K562 (cell line): ENCODE data around the gene MZB1. TPM values are rescaled to one million over a fixed set of nuclear protein-coding genes. Genes with fewer than 3 reads are reported as not detected.
A peak's percentile ranks its signal among the peaks of the same experiment; 100 is the strongest.

ENCODE experiments used
- ATAC-seq: fragments of 200-7000 bp; cut with Tn5 transposase; 3 replicates; pipeline ENCODE4 v1.9.1; 2020; ENCODE audit warnings: moderate library complexity
- BruUV-seq: library from RNA; stranded (reverse); fragments of 400-500 nt; replicated peaks from 2 replicates; lab custom pipeline; 2021; lab: Mats Ljungman, UMichigan
- CTCF ChIA-PET: fragments of 300-600 bp; formaldehyde crosslinking; extraction: SDS; loops from one replicate; lab custom pipeline; 2021; ENCODE audit warnings: low intra/inter-chr PET ratio; lab: Yijun Ruan, JAX
- POLR2A ChIA-PET: fragments of 300-600, 350-650 bp; sonication (Branson Sonifier 250); formaldehyde crosslinking; extraction: SDS; loops from one replicate; lab custom pipeline; 2021; ENCODE audit warnings: antibody characterized with exemption, inconsistent platforms; lab: Yijun Ruan, JAX
- DNase-seq, 4 experiments: peaks; one replicate each; pipeline versions ENCODE4 v3.0.0 to v3.0.0-alpha.2; 2011 to 2018; ENCODE audit warnings: low spot score in 3 of 4, mixed read lengths in 3 of 4; ENCODE audit errors: extremely low read depth in 1 of 4
- FAIRE-seq: peaks from 2 replicates; lab custom pipeline; 2011; peaks lifted over from hg19 to GRCh38; lab: Jason Lieb, UNC
- H2AFZ ChIP-seq: 2 replicates; pipeline ENCODE4 v1.6.0; 2011; ENCODE audit warnings: low read depth, low read length, control low read depth, inconsistent platforms
- H3K27ac ChIP-seq: fragments of 200-600 bp; 3 replicates; pipeline ENCODE4 v1.8.0; 2011; ENCODE audit warnings: low read depth, mild to moderate bottlenecking, control low read depth, inconsistent platforms, low read length, moderate library complexity, mixed read lengths; ENCODE audit errors: extremely low read depth
- H3K27me3 ChIP-seq, 2 experiments: fragments of 300-600 bp in 1 of 2; 2 replicates in 1 of 2; 3 replicates in 1 of 2; pipeline versions ENCODE4 v1.6.0 to v1.8.0; 2011; ENCODE audit warnings: inconsistent platforms in 2 of 2, low read length in 2 of 2, mild to moderate bottlenecking in 1 of 2, mixed read lengths in 1 of 2, moderate library complexity in 1 of 2; ENCODE audit not compliant: control insufficient read depth in 2 of 2, insufficient read depth in 2 of 2
- H3K36me3 ChIP-seq: fragments of 300-600 bp; 3 replicates; pipeline ENCODE4 v1.8.0; 2011; ENCODE audit warnings: mild to moderate bottlenecking, low read length, inconsistent platforms; ENCODE audit not compliant: control insufficient read depth, insufficient read depth
- H3K4me1 ChIP-seq, 2 experiments: fragments of 200-600 bp in 1 of 2; replicated peaks in 1 of 2; 2 replicates in 1 of 2; 3 replicates in 1 of 2; pipeline versions ENCODE4 v1.5.1 to v1.8.0; 2011; ENCODE audit warnings: inconsistent platforms in 2 of 2, low read length in 2 of 2, mild to moderate bottlenecking in 1 of 2, mixed read lengths in 1 of 2, moderate library complexity in 1 of 2; ENCODE audit not compliant: control insufficient read depth in 2 of 2, insufficient read depth in 2 of 2
- H3K4me2 ChIP-seq: 2 replicates; pipeline ENCODE4 v1.6.1; 2011; ENCODE audit warnings: low read length, control low read depth, inconsistent platforms, mixed read lengths; ENCODE audit not compliant: insufficient read depth
- H3K4me3 ChIP-seq: fragments of 200-600 bp; sonication (generic), shearing (Covaris generic); 2 replicates; pipeline ENCODE4 v1.5.1; 2016; ENCODE audit warnings: control low read depth, inconsistent platforms
- H3K79me2 ChIP-seq: fragments of 200-600 bp; 3 replicates; pipeline ENCODE4 v1.8.0; 2011; ENCODE audit warnings: low read length, inconsistent platforms; ENCODE audit not compliant: control insufficient read depth, insufficient read depth
- H3K9ac ChIP-seq, 2 experiments: 2 replicates each; pipeline versions ENCODE4 v1.6.0 to v1.6.1; 2011; ENCODE audit warnings: low read depth in 2 of 2, low read length in 2 of 2, control low read depth in 1 of 2, inconsistent platforms in 1 of 2, mild to moderate bottlenecking in 1 of 2, mixed read lengths in 1 of 2; ENCODE audit not compliant: insufficient read depth in 1 of 2
- H3K9me1 ChIP-seq: one replicate; pipeline ENCODE4 v1.6.0; 2011; ENCODE audit warnings: inconsistent platforms, mild to moderate bottlenecking, low read length, moderate library complexity; ENCODE audit not compliant: control insufficient read depth, insufficient read depth
- H3K9me3 ChIP-seq: replicated peaks from 2 replicates; pipeline ENCODE4 v1.5.1; 2011; ENCODE audit warnings: low read depth, low read length, inconsistent platforms; ENCODE audit not compliant: control insufficient read depth, insufficient read depth
- H4K20me1 ChIP-seq: replicated peaks from 2 replicates; pipeline ENCODE4 v1.6.1; 2011; ENCODE audit warnings: low read length, inconsistent platforms, mixed read lengths; ENCODE audit not compliant: control insufficient read depth, insufficient read depth
- DACH1 ChIP-seq: fragments of 450-650 bp; IDR thresholded peaks from 2 replicates; pipeline ENCODE4 v1.6.1; 2018; ENCODE audit not compliant: partially characterized antibody
- EZH2 ChIP-seq: IDR thresholded peaks from 2 replicates; pipeline ENCODE4 v1.6.1; 2012; ENCODE audit warnings: low read depth, mild to moderate bottlenecking, inconsistent platforms, low read length, borderline replicate concordance
- L3MBTL2 ChIP-seq: fragments of 450-650 bp; IDR thresholded peaks from 2 replicates; pipeline ENCODE4 v1.6.1; 2016; ENCODE audit warnings: mild to moderate bottlenecking, moderate library complexity
- MYNN ChIP-seq, 2 experiments: sonication (generic); formaldehyde crosslinking in 1 of 2; IDR thresholded peaks; 2 replicates each; pipeline versions ENCODE4 v1.5.0 to v1.6.1; 2016 to 2020; ENCODE audit warnings: antibody characterized with exemption in 1 of 2, missing genetic modification reagents in 1 of 2
- SRSF9 ChIP-seq: fragments of 200-400 bp; formaldehyde crosslinking; IDR thresholded peaks from 2 replicates; pipeline ENCODE4 v1.6.1; 2017; ENCODE audit warnings: low read depth, low read length, borderline replicate concordance
- TCF3 ChIP-seq: sonication (generic); formaldehyde crosslinking; IDR thresholded peaks from 2 replicates; pipeline ENCODE4 v1.4.0; 2020; ENCODE audit warnings: mild to moderate bottlenecking, missing genetic modification reagents
- ZC3H4 ChIP-seq: sonication (generic); formaldehyde crosslinking; IDR thresholded peaks from 2 replicates; pipeline ENCODE4 v1.9.0; 2021; ENCODE audit warnings: missing genetic modification reagents, borderline replicate concordance
- ZFP36 ChIP-seq: fragments of 150-350 bp; IDR thresholded peaks from 2 replicates; pipeline ENCODE4 v1.6.1; 2018; ENCODE audit warnings: low read length, low read depth; ENCODE audit not compliant: partially characterized antibody
- ZNF316 ChIP-seq: fragments of 450-650 bp; IDR thresholded peaks from 2 replicates; pipeline ENCODE4 v1.6.1; 2016
- WGBS: fragments of 100-300 bp; shearing (Covaris generic); methylation state at CpG from one replicate; pipeline ENCODE4 v1.1.6; 2016; ENCODE audit warnings: low coverage, mixed read lengths; ENCODE audit not compliant: insufficient coverage; ENCODE audit errors: missing lambda C conversion rate; 5-methylcytosine and 5-hydroxymethylcytosine counted together
- in situ Hi-C: fragments of 300-500 bp; cut with MboI; formaldehyde crosslinking; loops from 4 replicates; pipeline ENCODE4 v1.15.0; 2018; ENCODE audit warnings: inconsistent platforms, mixed read lengths
- intact Hi-C: fragments of 100-400 bp; cut with micrococcal nuclease; formaldehyde crosslinking; loops from 2 replicates; pipeline ENCODE4 v1.14.2; 2022
- polyA plus RNA-seq, 8 experiments: library from polyadenylated mRNA; depleted of rRNA in 4 of 8; stranded (reverse) in 5 of 8; unstranded in 3 of 8; fragments of >200 nt; fragmentation: Nextera tagmentation in 2 of 8; fragmentation: Illumina TruSeq in 1 of 8; extraction: Ambion mirVana in 2 of 8; extraction: Trizol in 1 of 8; gene quantifications; 2 replicates each; pipeline versions ENCODE4 v1.2.1 to v1.2.3, GENCODE V29; 2011 to 2014; ENCODE audit warnings: inconsistent platforms in 1 of 8, missing spikeins in 1 of 8
- total RNA-seq, 7 experiments: library from RNA; depleted of rRNA in 6 of 7; stranded (reverse); fragments of >200 nt in 6 of 7; fragmentation: Illumina TruSeq in 2 of 7; extraction: Trizol in 2 of 7; gene quantifications; 2 replicates each; pipeline versions ENCODE4 v1.2.1 to v1.2.3, GENCODE V29; 2011 to 2021; ENCODE audit warnings: low replicate concordance in 1 of 7
- TF ChIP-seq, protein P1 (sequence below): fragments of 450-650 bp; IDR thresholded peaks from 2 replicates; pipeline ENCODE4 v1.6.1; 2016; ENCODE audit warnings: low read depth, mild to moderate bottlenecking, moderate library complexity
- TF ChIP-seq, protein P2 (sequence below): fragments of 200-400 bp; formaldehyde crosslinking; IDR thresholded peaks from 2 replicates; pipeline ENCODE4 v1.6.1; 2017; ENCODE audit warnings: mild to moderate bottlenecking, low read depth, low read length, moderate library complexity
- TF ChIP-seq, protein P3 (sequence below): fragments of 250-450 bp; sonication (Bioruptor Pico); IDR thresholded peaks from 2 replicates; pipeline ENCODE4 v1.4.0; 2020

The MZB1 gene
- total and polyA plus RNA-seq, 9 of the 15 experiments (the other 6 are each of a cell fraction or from before 2014, with no cell fraction given) = 0.13 to 0.31 TPM; not detected in 7

DNA sequence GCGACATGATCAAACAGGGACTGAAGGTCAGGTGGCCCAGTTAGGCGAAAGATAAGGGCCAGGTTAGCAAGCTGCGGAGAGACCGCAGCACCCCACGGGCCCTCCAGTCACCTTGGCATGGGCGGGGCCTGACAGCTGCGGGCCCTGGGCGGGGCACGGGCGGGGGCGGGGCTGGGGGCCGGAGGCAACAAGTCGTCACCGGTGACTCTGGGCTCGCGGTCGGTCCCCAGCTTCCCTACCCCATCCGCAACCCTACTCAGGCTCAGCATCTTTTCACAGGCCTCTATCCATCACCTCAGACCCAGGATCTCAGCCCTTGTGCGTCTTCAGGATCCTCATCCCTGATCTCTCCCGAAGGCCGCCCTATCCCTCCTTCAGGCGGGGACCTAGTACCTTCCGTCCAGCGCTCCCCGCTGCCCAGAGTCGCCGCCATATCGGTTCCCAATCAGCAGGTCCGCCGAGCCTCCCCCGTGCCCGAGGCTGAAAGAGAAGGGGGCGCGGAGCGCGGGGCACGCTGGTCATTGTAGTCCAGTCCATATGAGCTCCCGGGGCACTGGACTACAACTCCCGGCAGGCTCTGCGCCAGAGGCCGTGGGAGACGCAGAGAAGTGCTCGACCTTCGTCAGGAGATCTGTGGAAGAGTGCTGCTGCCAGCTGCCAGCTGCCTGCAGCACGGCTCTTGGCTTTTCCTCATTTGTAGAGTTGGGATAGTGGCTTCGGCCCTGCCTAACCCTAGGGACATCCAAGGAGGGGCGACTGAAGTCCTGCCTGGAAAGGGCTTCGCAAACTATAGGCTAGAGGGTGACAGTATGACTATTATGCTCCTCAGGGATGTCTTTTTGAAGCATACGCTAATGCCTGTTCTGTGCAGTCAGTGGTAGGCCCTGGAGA, 49.5 kb upstream of the MZB1 start, which contains the start of gene DNAJC18:
DNAJC18 (minus strand) TSS at position 513 of the 891 bp plus-strand sequence; CDS start at position 433, 80 bp downstream.
- in situ Hi-C loops = no loop called here
- Histone ChIP-seq H3K79me2 (no peaks in the 10 kb centered on the region), H2AFZ (peak within 1 kb of the TSS; percentile 99), H3K36me3 (no peaks in the 10 kb centered on the region), H3K4me1 (peaks cover 11 to 17% of the 10 kb centered on the region in 2 experiments), H3K4me2 (peak within 1 kb of the TSS; percentile 94), H3K9ac (peak within 1 kb of the TSS; percentile 82 to 91), H3K27me3 (no peaks in the 10 kb centered on the region), H3K9me1 (no peaks in the 10 kb centered on the region), H4K20me1 (no peaks in the 10 kb centered on the region), H3K9me3 (no peaks in the 10 kb centered on the region), H3K27ac (peak within 1 kb of the TSS; percentile 91), H3K4me3 (peak within 1 kb of the TSS; percentile 80)
- 6% methylated on average over 28 of the region's 49 CpGs for WGBS
- peak; percentile 97 for ATAC-seq
- FAIRE-seq = peak; percentile 92
- DNase-seq = peak; percentile 94 to 97 (median 95)
- BruUV-seq = no TSS peak
- ChIA-PET POLR2A (interaction anchor here (0.6 to 1.3 kb wide), 15 partner anchors 9 to 740 kb away, joined by 3 to 10 read pairs (median 3); no protein-coding TSS in a partner anchor), CTCF (interaction anchor here (0.5 to 0.6 kb wide), 2 partner anchors 104 to 110 kb away, joined by 3 read pairs; no protein-coding TSS in a partner anchor)
- intact Hi-C loops = loop anchor here (1.0 kb wide), 1 partner anchor 39 kb away; no protein-coding TSS in a partner anchor
- no peak; the same call in none of the 2 replicates for TF ChIP-seq L3MBTL2
- TF ChIP-seq, protein P1, sequence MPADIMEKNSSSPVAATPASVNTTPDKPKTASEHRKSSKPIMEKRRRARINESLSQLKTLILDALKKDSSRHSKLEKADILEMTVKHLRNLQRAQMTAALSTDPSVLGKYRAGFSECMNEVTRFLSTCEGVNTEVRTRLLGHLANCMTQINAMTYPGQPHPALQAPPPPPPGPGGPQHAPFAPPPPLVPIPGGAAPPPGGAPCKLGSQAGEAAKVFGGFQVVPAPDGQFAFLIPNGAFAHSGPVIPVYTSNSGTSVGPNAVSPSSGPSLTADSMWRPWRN = no peak
- TF ChIP-seq, protein P2, sequence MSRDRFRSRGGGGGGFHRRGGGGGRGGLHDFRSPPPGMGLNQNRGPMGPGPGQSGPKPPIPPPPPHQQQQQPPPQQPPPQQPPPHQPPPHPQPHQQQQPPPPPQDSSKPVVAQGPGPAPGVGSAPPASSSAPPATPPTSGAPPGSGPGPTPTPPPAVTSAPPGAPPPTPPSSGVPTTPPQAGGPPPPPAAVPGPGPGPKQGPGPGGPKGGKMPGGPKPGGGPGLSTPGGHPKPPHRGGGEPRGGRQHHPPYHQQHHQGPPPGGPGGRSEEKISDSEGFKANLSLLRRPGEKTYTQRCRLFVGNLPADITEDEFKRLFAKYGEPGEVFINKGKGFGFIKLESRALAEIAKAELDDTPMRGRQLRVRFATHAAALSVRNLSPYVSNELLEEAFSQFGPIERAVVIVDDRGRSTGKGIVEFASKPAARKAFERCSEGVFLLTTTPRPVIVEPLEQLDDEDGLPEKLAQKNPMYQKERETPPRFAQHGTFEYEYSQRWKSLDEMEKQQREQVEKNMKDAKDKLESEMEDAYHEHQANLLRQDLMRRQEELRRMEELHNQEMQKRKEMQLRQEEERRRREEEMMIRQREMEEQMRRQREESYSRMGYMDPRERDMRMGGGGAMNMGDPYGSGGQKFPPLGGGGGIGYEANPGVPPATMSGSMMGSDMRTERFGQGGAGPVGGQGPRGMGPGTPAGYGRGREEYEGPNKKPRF = no peak
- TF ChIP-seq ZFP36 = no peak
- TF ChIP-seq DACH1 = no peak
- TF ChIP-seq ZC3H4 = no peak
- TF ChIP-seq SRSF9 = no peak
- peak; percentile 45 for TF ChIP-seq TCF3
- TF ChIP-seq ZNF316 = no peak
- TF ChIP-seq, protein P3, sequence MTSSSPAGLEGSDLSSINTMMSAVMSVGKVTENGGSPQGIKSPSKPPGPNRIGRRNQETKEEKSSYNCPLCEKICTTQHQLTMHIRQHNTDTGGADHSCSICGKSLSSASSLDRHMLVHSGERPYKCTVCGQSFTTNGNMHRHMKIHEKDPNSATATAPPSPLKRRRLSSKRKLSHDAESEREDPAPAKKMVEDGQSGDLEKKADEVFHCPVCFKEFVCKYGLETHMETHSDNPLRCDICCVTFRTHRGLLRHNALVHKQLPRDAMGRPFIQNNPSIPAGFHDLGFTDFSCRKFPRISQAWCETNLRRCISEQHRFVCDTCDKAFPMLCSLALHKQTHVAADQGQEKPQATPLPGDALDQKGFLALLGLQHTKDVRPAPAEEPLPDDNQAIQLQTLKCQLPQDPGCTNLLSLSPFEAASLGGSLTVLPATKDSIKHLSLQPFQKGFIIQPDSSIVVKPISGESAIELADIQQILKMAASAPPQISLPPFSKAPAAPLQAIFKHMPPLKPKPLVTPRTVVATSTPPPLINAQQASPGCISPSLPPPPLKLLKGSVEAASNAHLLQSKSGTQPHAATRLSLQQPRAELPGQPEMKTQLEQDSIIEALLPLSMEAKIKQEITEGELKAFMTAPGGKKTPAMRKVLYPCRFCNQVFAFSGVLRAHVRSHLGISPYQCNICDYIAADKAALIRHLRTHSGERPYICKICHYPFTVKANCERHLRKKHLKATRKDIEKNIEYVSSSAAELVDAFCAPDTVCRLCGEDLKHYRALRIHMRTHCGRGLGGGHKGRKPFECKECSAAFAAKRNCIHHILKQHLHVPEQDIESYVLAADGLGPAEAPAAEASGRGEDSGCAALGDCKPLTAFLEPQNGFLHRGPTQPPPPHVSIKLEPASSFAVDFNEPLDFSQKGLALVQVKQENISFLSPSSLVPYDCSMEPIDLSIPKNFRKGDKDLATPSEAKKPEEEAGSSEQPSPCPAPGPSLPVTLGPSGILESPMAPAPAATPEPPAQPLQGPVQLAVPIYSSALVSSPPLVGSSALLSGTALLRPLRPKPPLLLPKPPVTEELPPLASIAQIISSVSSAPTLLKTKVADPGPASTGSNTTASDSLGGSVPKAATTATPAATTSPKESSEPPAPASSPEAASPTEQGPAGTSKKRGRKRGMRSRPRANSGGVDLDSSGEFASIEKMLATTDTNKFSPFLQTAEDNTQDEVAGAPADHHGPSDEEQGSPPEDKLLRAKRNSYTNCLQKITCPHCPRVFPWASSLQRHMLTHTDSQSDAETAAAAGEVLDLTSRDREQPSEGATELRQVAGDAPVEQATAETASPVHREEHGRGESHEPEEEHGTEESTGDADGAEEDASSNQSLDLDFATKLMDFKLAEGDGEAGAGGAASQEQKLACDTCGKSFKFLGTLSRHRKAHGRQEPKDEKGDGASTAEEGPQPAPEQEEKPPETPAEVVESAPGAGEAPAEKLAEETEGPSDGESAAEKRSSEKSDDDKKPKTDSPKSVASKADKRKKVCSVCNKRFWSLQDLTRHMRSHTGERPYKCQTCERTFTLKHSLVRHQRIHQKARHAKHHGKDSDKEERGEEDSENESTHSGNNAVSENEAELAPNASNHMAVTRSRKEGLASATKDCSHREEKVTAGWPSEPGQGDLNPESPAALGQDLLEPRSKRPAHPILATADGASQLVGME = peak; percentile 97
- no peak for TF ChIP-seq MYNN (IDR thresholded peaks at IDR 0.05)
- no peak for TF ChIP-seq MYNN (CRISPR knock-in tag; IDR thresholded peaks at IDR 0.05)
- no peak for TF ChIP-seq EZH2
